Activated T-helper 1 cell treated with Interleukin-2 at 50 U/mL for 16 hours (primary cell): ENCODE data around the gene MKRN2OS.
"Not testable (repeated sequence)": the region's sequence is repeated elsewhere in the genome, so short reads cannot be mapped to it uniquely, and the experiment has no call there.

Source experiments
- DNase-seq: peaks from one replicate; pipeline ENCODE4 v3.0.0-alpha.2; 2020; ENCODE audit warnings: low read depth

Gene MKRN2OS

GRCh38 chr3:12561397-12561796 is 16.1 kb upstream of the MKRN2OS start:
- DNase-seq: no peak

- no peak for DNase-seq
These were observed 15.3 kb upstream of the MKRN2OS start for GRCh38 chr3:12560505-12561190.

DNA sequence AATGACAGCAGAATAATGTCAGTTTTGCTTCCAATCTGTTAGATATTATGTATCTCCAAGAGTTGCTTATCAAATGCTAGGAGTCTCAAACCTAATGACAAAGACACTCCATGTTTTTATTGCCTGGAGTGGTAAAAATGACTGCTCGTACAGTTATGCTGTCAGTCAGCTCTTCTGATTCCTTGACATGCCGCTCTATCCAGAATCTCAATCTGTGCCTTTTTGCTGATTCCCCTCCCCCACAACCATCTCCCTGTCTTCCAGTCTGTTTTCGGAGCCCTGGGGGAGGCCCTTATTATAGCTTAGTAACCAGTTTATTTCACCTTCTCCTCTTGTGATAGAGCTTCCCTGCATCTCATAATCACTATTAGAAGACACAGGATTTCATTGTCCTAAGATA is 14.2 kb upstream of the MKRN2OS start:
- DNase-seq: no peak

DNA sequence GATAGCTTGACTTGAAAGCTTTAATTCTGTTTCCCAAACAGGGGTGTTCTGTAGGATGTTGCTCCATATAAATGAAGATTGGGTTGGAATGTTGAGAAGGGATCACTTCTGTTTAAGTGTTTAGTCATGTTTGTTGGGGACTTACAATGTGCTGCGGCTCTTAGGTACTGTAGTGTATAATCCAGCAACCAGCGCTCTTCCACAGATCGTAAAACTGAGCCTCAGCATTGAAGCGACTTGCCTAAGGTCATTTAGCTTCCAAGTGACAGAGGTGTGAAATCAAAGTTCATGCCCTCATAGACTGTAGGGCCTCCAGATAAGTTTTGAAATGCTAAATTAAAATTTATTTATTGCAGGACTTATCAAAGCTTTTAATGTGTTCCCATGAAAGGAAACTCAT is 13.4 kb upstream of the MKRN2OS start:
- DNase-seq: no peak

DNA sequence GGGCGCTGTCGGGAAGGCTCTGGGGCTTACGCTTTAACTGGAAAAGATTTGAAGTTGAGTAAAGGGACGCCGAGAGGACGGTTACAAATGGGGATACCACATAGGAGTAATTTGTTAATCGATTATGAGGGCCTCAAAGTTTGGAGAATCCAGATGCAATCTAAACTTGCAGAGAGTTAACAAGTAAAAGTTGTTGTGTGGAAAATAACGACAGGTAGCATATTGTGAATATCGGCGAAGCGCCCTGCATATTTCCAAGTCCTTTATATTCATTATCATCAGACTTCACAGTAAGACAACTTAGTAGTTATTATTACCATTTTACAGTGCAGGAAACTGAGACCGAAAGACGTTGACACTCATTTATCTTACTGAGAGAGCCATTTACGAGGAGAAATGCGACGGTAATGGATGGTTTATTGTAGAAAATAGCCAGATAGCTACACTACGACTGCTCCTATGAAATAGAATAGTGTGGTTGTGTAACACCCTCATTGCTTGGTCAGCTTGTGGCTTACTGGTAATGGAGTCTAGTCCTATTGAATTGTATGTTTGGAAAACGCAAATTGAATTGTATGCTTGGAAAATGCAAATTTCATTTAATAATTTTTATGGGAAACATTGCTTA is 12.3 kb upstream of the MKRN2OS start:
- no peak for DNase-seq

- DNase-seq: peak; percentile 79
These were observed 11.6 kb upstream of the MKRN2OS start, which contains the start of gene MKRN2 for GRCh38 chr3:12556690-12557472. Gene MKRN2, plus strand, starts transcription at chr3:12557087. Its CDS starts 64 bp downstream, at chr3:12557151.

GRCh38 chr3:12556314-12556689 is 11.0 kb upstream of the MKRN2OS start:
- no peak for DNase-seq

- no peak for DNase-seq
These were observed 8.7 kb upstream of the MKRN2OS start for GRCh38 chr3:12553921-12554391.

DNA sequence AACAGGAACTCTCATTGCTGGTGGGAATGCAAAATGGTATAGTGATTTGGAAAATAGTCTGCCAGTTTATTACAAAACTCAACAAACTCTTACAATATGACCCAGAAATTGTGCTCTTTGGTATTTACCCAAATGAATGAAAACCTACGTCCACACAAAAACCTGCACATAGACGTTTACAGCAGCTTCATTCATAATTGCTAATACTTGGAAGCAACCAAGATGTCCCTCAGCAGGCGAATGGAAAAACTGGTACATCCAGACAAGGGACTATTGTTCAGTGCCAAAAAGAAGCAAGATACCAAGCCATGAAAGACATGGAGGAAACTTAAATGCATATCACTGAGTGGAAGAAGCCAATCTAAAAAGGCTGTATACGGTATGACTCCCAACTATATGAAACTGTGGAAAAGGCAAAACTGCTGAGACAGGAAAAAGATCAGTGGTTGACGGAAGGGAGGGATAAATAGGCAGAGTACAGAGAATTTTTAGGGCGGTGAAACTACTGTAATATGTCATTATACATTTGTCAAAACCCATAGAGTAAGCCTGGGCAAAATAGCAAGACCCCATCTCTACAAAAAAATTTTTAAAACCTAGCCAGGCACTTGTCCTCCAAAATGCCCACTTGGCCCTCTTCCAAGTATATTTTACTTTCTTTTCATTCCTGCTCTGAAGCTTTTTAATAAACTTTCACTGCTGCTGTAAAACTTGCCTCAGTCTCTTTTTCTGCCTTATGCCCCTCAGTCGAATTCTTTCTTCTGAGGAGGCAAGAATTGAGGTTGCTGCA is 4.9 kb upstream of the MKRN2OS start:
- no peak for DNase-seq

DNA sequence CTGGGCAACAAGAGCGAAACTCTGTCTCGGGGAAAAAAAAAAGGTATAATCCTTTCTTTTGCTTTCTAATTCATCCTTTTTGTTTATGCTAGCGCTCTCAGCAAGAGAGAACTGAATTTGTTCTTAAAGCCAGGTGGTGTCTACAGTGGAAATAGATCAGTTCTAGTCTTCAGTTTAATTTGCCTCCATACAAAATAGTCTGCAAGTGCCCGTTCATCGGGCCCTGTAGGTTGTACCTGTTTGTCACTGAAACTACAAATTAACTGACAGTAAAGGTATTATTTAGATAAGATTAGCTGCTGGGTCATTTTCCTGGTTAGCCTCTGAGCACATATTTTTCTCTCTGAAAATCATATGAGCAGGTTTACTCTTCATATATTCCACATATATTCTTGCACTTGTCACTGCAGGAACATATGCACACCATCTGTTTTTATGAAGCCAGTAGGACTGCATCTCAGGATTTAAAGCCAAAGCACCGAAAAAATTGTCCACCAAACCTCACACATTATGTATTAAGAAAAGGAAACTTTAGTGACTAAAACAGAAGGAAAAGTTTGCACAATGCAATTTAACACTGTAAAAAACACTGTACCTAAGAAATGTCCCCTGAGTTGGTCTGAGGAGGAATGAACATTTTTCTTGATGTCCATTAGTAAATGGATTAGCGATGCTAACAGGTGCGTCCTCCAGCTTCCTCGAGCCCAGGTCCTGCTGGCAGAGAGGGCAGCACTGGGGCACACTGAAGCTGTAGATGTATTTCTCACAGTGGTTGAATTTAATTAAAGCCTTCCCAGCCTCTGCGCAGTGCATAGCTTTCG is 437 bp downstream of the MKRN2OS start:
- no peak for DNase-seq

GRCh38 chr3:12543497-12543896 is 1.8 kb downstream of the MKRN2OS start:
- DNase-seq: not testable (repeated sequence)

DNA sequence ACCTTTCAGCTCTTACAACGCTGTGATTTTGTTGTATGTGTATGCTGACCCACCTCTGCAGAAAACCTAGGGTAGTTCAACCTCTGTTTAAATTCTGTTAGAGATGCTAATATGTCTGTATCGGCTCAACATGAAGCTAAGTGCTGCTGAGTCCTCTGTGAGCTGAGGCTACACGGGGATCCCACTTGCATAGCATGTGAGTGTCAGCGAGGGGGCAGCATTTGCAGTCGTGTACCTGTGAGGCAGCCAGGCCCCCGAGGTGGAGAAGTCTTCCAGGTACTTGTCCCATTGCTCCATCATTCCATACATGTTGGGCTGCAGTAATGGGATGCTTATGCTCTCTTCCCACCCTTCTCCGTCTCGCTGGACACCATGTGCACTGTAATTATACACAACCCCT is 3.7 kb downstream of the MKRN2OS start:
- no peak for DNase-seq

DNA sequence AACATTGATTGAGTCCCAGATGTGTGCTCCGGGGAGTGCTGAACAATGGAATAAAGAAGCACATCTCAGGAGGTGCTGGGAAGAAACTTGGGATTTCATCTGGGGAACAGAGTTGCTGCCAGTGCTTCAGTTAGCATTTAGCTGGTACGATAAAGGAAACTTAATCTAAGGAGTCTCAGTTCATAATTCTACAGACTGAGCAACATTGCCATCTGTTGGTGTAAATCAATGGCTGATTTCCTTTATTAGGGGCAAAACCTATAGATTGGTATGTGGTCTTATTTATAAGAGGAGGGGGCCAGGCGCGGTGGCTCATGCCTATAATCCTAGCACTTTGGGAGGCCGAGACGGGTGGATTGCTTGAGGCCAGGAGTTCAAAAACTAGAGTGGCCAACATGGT is 8.9 kb downstream of the MKRN2OS start:
- DNase-seq: no peak

GRCh38 chr3:12532182-12532581 is 13.1 kb downstream of the MKRN2OS start:
- no peak for DNase-seq

DNA sequence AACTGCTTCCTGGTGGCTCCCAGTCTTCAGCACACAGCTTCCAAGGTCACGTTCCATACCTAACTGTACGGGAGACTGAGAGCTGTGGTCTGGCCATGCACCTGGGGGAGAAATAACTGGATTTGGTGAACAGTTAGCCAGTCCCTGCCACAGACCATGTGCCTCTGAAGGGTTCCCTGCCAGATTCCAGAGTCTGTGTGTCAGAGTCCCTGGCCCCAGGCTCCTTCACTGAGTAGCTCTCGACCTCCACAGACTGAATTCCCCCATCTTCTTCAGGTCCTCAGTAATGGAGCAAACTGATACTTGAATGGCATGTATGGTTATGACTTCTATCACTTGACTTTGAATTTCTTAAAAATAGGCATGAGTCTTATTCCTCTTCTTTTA is 17.5 kb downstream of the MKRN2OS start:
- no peak for DNase-seq

DNA sequence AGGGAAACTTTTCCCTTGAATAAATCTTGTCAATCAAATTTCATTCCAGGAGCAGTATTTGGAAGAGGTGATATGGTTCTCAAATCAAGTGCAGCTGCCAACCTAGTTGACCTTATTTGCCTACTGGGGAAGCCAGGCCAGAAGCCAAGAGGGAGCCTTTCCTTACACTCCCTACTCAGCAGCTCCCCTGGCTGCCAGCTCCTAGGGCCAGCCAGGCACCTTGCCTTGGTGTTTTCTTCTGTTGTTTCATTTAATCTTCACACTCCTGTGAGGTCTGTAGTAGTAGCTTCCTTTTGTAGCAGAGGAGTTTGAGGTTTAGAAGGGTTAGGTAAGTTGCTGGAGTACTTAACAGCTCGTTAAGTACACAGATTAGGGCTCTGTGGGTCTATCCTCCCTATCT is 22.6 kb downstream of the MKRN2OS start:
- DNase-seq: no peak

GRCh38 chr3:12521010-12521409 is 24.3 kb downstream of the MKRN2OS start:
- DNase-seq: no peak

DNA sequence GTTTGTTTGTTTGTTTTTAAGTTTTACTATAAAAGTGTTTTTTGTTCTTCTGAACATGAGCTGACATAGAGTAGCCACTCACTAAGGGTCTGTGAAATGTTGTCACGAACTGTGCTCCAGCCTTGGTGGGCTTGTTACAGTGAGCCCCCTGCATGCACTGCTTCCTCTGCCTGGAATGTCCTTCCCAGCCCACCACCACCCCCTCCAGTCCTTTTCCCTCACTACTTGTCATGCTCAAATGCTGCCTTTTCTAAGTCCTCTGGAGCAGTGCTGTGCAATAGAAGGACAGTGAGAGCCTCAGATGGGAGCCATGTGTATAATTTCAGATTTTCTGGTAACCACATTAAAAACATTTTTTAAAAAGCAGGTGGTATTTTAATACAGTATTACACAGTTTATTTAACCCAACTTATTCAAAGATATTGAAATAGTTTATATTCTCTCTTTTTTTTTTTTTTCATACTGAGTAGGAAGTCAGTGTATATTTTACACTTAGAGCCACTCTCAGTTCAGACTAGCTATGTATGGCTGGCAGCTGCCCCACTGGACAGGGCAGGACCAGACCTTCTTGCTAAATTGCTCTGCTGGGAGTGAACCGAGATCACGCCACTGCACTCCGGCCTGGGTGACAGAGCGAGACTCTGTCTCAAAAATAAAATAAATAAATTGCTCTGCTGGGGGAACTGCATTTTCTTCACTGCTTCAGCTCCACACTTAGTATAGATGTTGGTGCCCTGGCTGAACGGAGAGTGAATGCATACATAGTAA is 26.9 kb downstream of the MKRN2OS start:
- no peak for DNase-seq

GRCh38 chr3:12516873-12517272 is 28.4 kb downstream of the MKRN2OS start:
- DNase-seq: no peak

DNA sequence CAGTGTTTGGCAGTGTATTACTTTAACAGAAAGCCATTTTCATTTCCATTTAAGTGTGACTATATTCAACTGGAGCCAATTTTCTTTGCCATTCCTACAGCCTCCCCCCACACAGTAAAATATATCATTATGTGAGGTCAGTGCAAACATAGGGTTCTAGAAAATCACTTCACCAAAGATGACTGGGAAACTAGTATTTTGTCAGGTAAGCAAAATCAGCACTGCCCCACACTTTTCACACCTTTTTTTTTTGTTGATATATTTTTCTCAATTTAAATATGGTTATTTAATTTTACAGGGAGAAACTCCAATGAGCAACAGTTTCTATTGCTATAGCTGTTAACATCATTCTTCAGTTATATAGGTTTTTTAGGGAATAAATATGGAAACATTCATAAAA is 29.7 kb downstream of the MKRN2OS start:
- DNase-seq: no peak
